ENCODE data around the gene TENT5C.

The TENT5C gene

GRCh38 chr1:117632269-117633067 is 26.6 kb downstream of the TENT5C start:
- Histone ChIP-seq H2AFZ (ENCODE audit: low read length) (no peak overlapping the region), H3K36me3 (replicated peaks in 1 of 2; ENCODE audit: control insufficient read depth in 2 of 2, insufficient read depth in 2 of 2, low read length in 2 of 2) (no peaks in the 10 kb centered on the region), H2BK5ac (ENCODE audit: low read length) (no peak overlapping the region), H4K91ac (ENCODE audit: low read depth, low read length, poor library complexity) (no peak overlapping the region), H3K9me3 (replicated peaks in 1 of 2; ENCODE audit: control insufficient read depth in 2 of 2, insufficient read depth in 1 of 2, low read depth in 1 of 2, low read length in 2 of 2) (no peaks in the 10 kb centered on the region), H3K4me1 (ENCODE audit: control insufficient read depth in 2 of 2, insufficient read depth in 1 of 2, low read depth in 1 of 2, low read length in 2 of 2) (no peaks in the 10 kb centered on the region), H2BK15ac (ENCODE audit: low read length) (no peak overlapping the region), H3K79me1 (ENCODE audit: low read depth, low read length) (no peaks in the 10 kb centered on the region), H3K4me2 (ENCODE audit: insufficient read depth, low read length, poor library complexity, severe bottlenecking) (no peak overlapping the region), H3K4me3 (ENCODE audit: low read length in 2 of 2) (no peak overlapping the region), H4K8ac (ENCODE audit: low read depth, low read length) (no peak overlapping the region), H3K4ac (ENCODE audit: low read length) (no peak overlapping the region), H3K14ac (ENCODE audit: low read length) (no peak overlapping the region), H3K27me3 (ENCODE audit: control insufficient read depth in 3 of 3, insufficient read depth in 3 of 3, low read depth in 1 of 3, low read length in 3 of 3) (peaks cover 0 to 16% (median 0%) of the 10 kb centered on the region in 3 experiments), H3K18ac (ENCODE audit: low read length) (no peak overlapping the region), H3K9ac (ENCODE audit: low read depth, low read length, poor library complexity) (no peak overlapping the region), H3K27ac (replicated peaks; ENCODE audit: low read length) (no peak overlapping the region), H2AK5ac (ENCODE audit: low read depth, low read length) (no peak overlapping the region), H2BK12ac (ENCODE audit: low read length) (no peak overlapping the region), H2BK120ac (ENCODE audit: low read depth, low read length) (no peak overlapping the region), H3K23ac (ENCODE audit: low read depth, low read length, poor library complexity) (no peak overlapping the region)
- DNase-seq (ENCODE audit: low spot score) = no peak
- WGBS, 2 donors (ENCODE audit: extremely low coverage in 2 of 2, insufficient read length in 2 of 2, insufficient replicate concordance in 1 of 2) = no CpG with 5 or more reads among the region's 6 CpGs

DNA sequence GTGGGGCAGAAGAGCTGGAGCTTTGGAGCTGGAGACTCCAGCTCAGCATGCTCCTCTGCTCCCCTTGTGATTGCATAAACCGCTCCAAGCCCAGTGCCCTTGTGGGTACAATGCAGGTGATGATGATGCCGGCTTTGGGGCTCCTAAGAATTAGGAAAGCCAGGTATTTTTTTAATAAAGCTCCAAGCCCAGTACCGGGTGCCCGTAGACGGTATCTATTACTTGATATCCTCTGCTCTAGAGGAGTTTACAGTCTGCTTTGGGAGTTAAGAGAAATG is 27.2 kb downstream of the TENT5C start:
- H3K27me3 ChIP-seq (ENCODE audit: control insufficient read depth in 3 of 3, insufficient read depth in 3 of 3, low read depth in 1 of 3, low read length in 3 of 3) = peaks cover 0 to 16% (median 0%) of the 10 kb centered on the region in 3 experiments
- no peak overlapping the region for H2BK15ac ChIP-seq (ENCODE audit: low read length)
- no CpG with 5 or more reads among the region's 5 CpGs for WGBS, 2 donors (ENCODE audit: extremely low coverage in 2 of 2, insufficient read length in 2 of 2, insufficient replicate concordance in 1 of 2)
- H3K23ac ChIP-seq (ENCODE audit: low read depth, low read length, poor library complexity) = no peak overlapping the region
- no peak overlapping the region for H3K9ac ChIP-seq (ENCODE audit: low read depth, low read length, poor library complexity)
- no peak overlapping the region for H3K18ac ChIP-seq (ENCODE audit: low read length)
- no peak overlapping the region for H4K91ac ChIP-seq (ENCODE audit: low read depth, low read length, poor library complexity)
- H3K4me3 ChIP-seq (ENCODE audit: low read length in 2 of 2) = no peak overlapping the region
- H2BK5ac ChIP-seq (ENCODE audit: low read length) = no peak overlapping the region
- no peaks in the 10 kb centered on the region for H3K36me3 ChIP-seq (replicated peaks in 1 of 2; ENCODE audit: control insufficient read depth in 2 of 2, insufficient read depth in 2 of 2, low read length in 2 of 2)
- no peak overlapping the region for H3K4me2 ChIP-seq (ENCODE audit: insufficient read depth, low read length, poor library complexity, severe bottlenecking)
- no peak overlapping the region for H3K14ac ChIP-seq (ENCODE audit: low read length)
- H2BK120ac ChIP-seq (ENCODE audit: low read depth, low read length) = no peak overlapping the region
- H4K8ac ChIP-seq (ENCODE audit: low read depth, low read length) = no peak overlapping the region
- no peaks in the 10 kb centered on the region for H3K79me1 ChIP-seq (ENCODE audit: low read depth, low read length)
- DNase-seq (ENCODE audit: low spot score) = no peak
- H3K9me3 ChIP-seq (replicated peaks in 1 of 2; ENCODE audit: control insufficient read depth in 2 of 2, insufficient read depth in 1 of 2, low read depth in 1 of 2, low read length in 2 of 2) = no peaks in the 10 kb centered on the region
- no peak overlapping the region for H2BK12ac ChIP-seq (ENCODE audit: low read length)
- no peak overlapping the region for H3K4ac ChIP-seq (ENCODE audit: low read length)
- H2AK5ac ChIP-seq (ENCODE audit: low read depth, low read length) = no peak overlapping the region
- H3K4me1 ChIP-seq (ENCODE audit: control insufficient read depth in 2 of 2, insufficient read depth in 1 of 2, low read depth in 1 of 2, low read length in 2 of 2) = no peaks in the 10 kb centered on the region
- H3K27ac ChIP-seq (replicated peaks; ENCODE audit: low read length) = no peak overlapping the region
- H2AFZ ChIP-seq (ENCODE audit: low read length) = no peak overlapping the region

- no peak overlapping the region for H2BK5ac ChIP-seq (ENCODE audit: low read length)
- H2BK12ac ChIP-seq (ENCODE audit: low read length) = no peak overlapping the region
- no peaks in the 10 kb centered on the region for H3K9me3 ChIP-seq (replicated peaks in 1 of 2; ENCODE audit: control insufficient read depth in 2 of 2, insufficient read depth in 1 of 2, low read depth in 1 of 2, low read length in 2 of 2)
- H2BK15ac ChIP-seq (ENCODE audit: low read length) = no peak overlapping the region
- H3K4ac ChIP-seq (ENCODE audit: low read length) = no peak overlapping the region
- H3K18ac ChIP-seq (ENCODE audit: low read length) = no peak overlapping the region
- no peak overlapping the region for H3K4me2 ChIP-seq (ENCODE audit: insufficient read depth, low read length, poor library complexity, severe bottlenecking)
- DNase-seq (ENCODE audit: low spot score) = no peak
- no peak overlapping the region for H3K14ac ChIP-seq (ENCODE audit: low read length)
- H3K4me1 ChIP-seq (ENCODE audit: control insufficient read depth in 2 of 2, insufficient read depth in 1 of 2, low read depth in 1 of 2, low read length in 2 of 2) = no peaks in the 10 kb centered on the region
- H3K27ac ChIP-seq (replicated peaks; ENCODE audit: low read length) = no peak overlapping the region
- no peak overlapping the region for H4K91ac ChIP-seq (ENCODE audit: low read depth, low read length, poor library complexity)
- H3K36me3 ChIP-seq (replicated peaks in 1 of 2; ENCODE audit: control insufficient read depth in 2 of 2, insufficient read depth in 2 of 2, low read length in 2 of 2) = no peaks in the 10 kb centered on the region
- WGBS, 2 donors (ENCODE audit: extremely low coverage in 2 of 2, insufficient read length in 2 of 2, insufficient replicate concordance in 1 of 2) = no CpG with 5 or more reads among the region's 7 CpGs
- H3K23ac ChIP-seq (ENCODE audit: low read depth, low read length, poor library complexity) = no peak overlapping the region
- no peak overlapping the region for H2AK5ac ChIP-seq (ENCODE audit: low read depth, low read length)
- H2BK120ac ChIP-seq (ENCODE audit: low read depth, low read length) = no peak overlapping the region
- H3K79me1 ChIP-seq (ENCODE audit: low read depth, low read length) = no peaks in the 10 kb centered on the region
- H3K9ac ChIP-seq (ENCODE audit: low read depth, low read length, poor library complexity) = no peak overlapping the region
- no peak overlapping the region for H2AFZ ChIP-seq (ENCODE audit: low read length)
- H4K8ac ChIP-seq (ENCODE audit: low read depth, low read length) = no peak overlapping the region
- no peak overlapping the region for H3K4me3 ChIP-seq (ENCODE audit: low read length in 2 of 2)
- peaks cover 0 to 16% (median 0%) of the 10 kb centered on the region in 3 experiments for H3K27me3 ChIP-seq (ENCODE audit: control insufficient read depth in 3 of 3, insufficient read depth in 3 of 3, low read depth in 1 of 3, low read length in 3 of 3)
These were observed 27.6 kb downstream of the TENT5C start for GRCh38 chr1:117633423-117633822.

DNA sequence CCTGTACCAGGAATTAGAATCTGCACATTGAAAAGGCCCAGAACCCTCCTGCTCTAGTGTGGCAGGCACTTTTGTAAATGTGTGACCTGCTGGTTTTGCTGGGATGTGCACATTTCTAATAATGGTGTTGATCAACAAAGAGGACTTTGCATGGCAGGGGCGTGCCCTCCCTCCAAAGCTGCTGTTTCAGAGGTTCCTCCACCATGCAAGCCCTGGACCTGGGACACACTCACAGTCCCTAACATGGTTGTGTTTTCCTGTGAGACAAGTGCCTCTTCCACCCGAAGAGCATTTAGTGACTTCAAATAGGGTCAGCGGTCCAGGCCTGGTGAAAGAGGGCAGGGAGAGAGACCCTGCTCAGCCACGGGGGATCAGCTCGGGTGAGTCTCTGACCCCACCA is 28.1 kb downstream of the TENT5C start:
- no peak overlapping the region for H2AFZ ChIP-seq (ENCODE audit: low read length)
- H3K27ac ChIP-seq (replicated peaks; ENCODE audit: low read length) = no peak overlapping the region
- H3K23ac ChIP-seq (ENCODE audit: low read depth, low read length, poor library complexity) = no peak overlapping the region
- H3K9ac ChIP-seq (ENCODE audit: low read depth, low read length, poor library complexity) = no peak overlapping the region
- no peaks in the 10 kb centered on the region for H3K4me1 ChIP-seq (ENCODE audit: control insufficient read depth in 2 of 2, insufficient read depth in 1 of 2, low read depth in 1 of 2, low read length in 2 of 2)
- no peak overlapping the region for H3K4me2 ChIP-seq (ENCODE audit: insufficient read depth, low read length, poor library complexity, severe bottlenecking)
- no peak overlapping the region for H3K18ac ChIP-seq (ENCODE audit: low read length)
- no CpG with 5 or more reads among the region's 5 CpGs for WGBS, 2 donors (ENCODE audit: extremely low coverage in 2 of 2, insufficient read length in 2 of 2, insufficient replicate concordance in 1 of 2)
- H3K4me3 ChIP-seq (ENCODE audit: low read length in 2 of 2) = no peak overlapping the region
- no peak for DNase-seq (ENCODE audit: low spot score)
- no peak overlapping the region for H2BK15ac ChIP-seq (ENCODE audit: low read length)
- no peaks in the 10 kb centered on the region for H3K79me1 ChIP-seq (ENCODE audit: low read depth, low read length)
- H2BK12ac ChIP-seq (ENCODE audit: low read length) = no peak overlapping the region
- no peaks in the 10 kb centered on the region for H3K36me3 ChIP-seq (replicated peaks in 1 of 2; ENCODE audit: control insufficient read depth in 2 of 2, insufficient read depth in 2 of 2, low read length in 2 of 2)
- H4K91ac ChIP-seq (ENCODE audit: low read depth, low read length, poor library complexity) = no peak overlapping the region
- H3K14ac ChIP-seq (ENCODE audit: low read length) = no peak overlapping the region
- H2BK5ac ChIP-seq (ENCODE audit: low read length) = no peak overlapping the region
- no peaks in the 10 kb centered on the region for H3K9me3 ChIP-seq (replicated peaks in 1 of 2; ENCODE audit: control insufficient read depth in 2 of 2, insufficient read depth in 1 of 2, low read depth in 1 of 2, low read length in 2 of 2)
- no peak overlapping the region for H2BK120ac ChIP-seq (ENCODE audit: low read depth, low read length)
- H2AK5ac ChIP-seq (ENCODE audit: low read depth, low read length) = no peak overlapping the region
- no peak overlapping the region for H4K8ac ChIP-seq (ENCODE audit: low read depth, low read length)
- H3K4ac ChIP-seq (ENCODE audit: low read length) = no peak overlapping the region
- peaks cover 0 to 16% (median 0%) of the 10 kb centered on the region in 3 experiments for H3K27me3 ChIP-seq (ENCODE audit: control insufficient read depth in 3 of 3, insufficient read depth in 3 of 3, low read depth in 1 of 3, low read length in 3 of 3)

Data from neuronal stem cell (in vitro differentiated cells).